Osteocyte (in vitro differentiated cells): ENCODE data around the gene HADH. TPM values are rescaled to one million over a fixed set of nuclear protein-coding genes. Genes with fewer than 3 reads are reported as not detected.

ENCODE experiments used
- DNase-seq: peaks from one replicate; pipeline ENCODE4 v3.0.0; 2021; ENCODE audit warnings: mixed read lengths; ENCODE audit not compliant: unreplicated experiment; ENCODE audit errors: extremely low spot score
- H3K27ac Mint-ChIP-seq: one replicate; pipeline ENCODE4 v1.8.0; 2021; ENCODE audit warnings: mild to moderate bottlenecking, mixed read lengths; ENCODE audit not compliant: unreplicated experiment
- H3K27me3 Mint-ChIP-seq: one replicate; pipeline ENCODE4 v1.8.0; 2021; ENCODE audit warnings: mixed read lengths; ENCODE audit not compliant: unreplicated experiment
- H3K36me3 Mint-ChIP-seq: one replicate; pipeline ENCODE4 v1.8.0; 2021; ENCODE audit warnings: mixed read lengths; ENCODE audit not compliant: unreplicated experiment
- H3K4me1 Mint-ChIP-seq: one replicate; pipeline ENCODE4 v1.8.0; 2021; ENCODE audit warnings: mixed read lengths; ENCODE audit not compliant: unreplicated experiment
- H3K4me3 Mint-ChIP-seq: one replicate; pipeline ENCODE4 v1.8.0; 2021; ENCODE audit warnings: mild to moderate bottlenecking, moderate library complexity, mixed read lengths; ENCODE audit not compliant: unreplicated experiment
- H3K9me3 Mint-ChIP-seq: one replicate; pipeline ENCODE4 v1.8.0; 2021; ENCODE audit warnings: mixed read lengths; ENCODE audit not compliant: unreplicated experiment
- total RNA-seq: library from RNA; stranded (reverse); gene quantifications from 2 replicates; pipeline ENCODE4 v1.2.1, GENCODE V29; 2021
- TF ChIP-seq, protein P1 (sequence below): fragments of 200-600 bp; sonication (generic); IDR thresholded peaks from 2 replicates; pipeline ENCODE4 v1.5.0; 2021; ENCODE audit warnings: antibody characterized with exemption, mild to moderate bottlenecking, moderate library complexity

The HADH gene
- total RNA-seq, 1 donor from 2014 or later: 29.8 TPM

DNA sequence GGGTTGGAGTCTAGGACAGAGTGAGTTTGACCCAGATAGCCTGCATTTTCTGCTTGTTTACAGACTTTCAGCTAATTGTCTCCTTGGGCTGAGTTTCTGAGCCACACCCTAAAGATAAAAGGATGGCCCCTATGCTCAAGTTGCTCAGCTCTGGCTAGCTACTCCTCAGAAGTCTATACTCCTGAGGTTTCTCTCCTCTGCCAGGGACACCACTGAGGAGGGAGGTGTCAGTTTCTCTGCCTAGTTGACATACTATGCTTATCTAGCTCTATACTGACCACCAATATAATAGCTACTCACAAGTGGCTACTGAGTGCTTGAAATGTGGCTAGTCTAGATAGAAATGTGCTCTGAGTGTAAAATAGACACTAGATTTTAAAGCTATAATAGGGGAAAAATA lies 23.6 kb downstream of the HADH start:
- DNase-seq: no peak
- Mint-ChIP-seq H3K9me3 (no peaks in the 10 kb centered on the region), H3K27ac (no peak overlapping the region), H3K36me3 (peaks cover 13% of the 10 kb centered on the region), H3K4me3 (no peak overlapping the region), H3K4me1 (peaks cover 11% of the 10 kb centered on the region), H3K27me3 (no peaks in the 10 kb centered on the region)
- TF ChIP-seq, protein P1, sequence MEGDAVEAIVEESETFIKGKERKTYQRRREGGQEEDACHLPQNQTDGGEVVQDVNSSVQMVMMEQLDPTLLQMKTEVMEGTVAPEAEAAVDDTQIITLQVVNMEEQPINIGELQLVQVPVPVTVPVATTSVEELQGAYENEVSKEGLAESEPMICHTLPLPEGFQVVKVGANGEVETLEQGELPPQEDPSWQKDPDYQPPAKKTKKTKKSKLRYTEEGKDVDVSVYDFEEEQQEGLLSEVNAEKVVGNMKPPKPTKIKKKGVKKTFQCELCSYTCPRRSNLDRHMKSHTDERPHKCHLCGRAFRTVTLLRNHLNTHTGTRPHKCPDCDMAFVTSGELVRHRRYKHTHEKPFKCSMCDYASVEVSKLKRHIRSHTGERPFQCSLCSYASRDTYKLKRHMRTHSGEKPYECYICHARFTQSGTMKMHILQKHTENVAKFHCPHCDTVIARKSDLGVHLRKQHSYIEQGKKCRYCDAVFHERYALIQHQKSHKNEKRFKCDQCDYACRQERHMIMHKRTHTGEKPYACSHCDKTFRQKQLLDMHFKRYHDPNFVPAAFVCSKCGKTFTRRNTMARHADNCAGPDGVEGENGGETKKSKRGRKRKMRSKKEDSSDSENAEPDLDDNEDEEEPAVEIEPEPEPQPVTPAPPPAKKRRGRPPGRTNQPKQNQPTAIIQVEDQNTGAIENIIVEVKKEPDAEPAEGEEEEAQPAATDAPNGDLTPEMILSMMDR: no peak

DNA sequence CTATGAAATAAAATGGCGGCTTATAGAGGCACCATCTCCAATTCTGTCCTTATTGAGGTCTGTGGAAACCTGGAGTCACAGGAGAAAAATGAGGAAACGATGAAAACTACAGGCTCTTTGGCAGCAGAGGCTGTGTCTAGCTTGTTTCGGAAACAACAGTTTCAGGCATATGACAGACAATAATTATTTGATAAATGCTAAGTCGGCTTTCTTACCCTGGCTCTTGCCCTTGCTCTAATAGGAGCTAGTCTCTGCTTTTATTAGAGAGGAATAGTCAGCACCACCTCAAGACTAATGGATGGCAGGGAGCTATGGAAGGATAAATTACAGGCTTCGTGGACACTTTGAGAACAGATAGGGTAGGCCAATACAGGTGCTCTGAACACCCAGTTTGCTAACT lies 24.3 kb downstream of the HADH start:
- Mint-ChIP-seq H3K27me3 (no peaks in the 10 kb centered on the region), H3K9me3 (no peaks in the 10 kb centered on the region), H3K27ac (no peak overlapping the region), H3K4me1 (peaks cover 11% of the 10 kb centered on the region), H3K36me3 (peaks cover 13% of the 10 kb centered on the region), H3K4me3 (no peak overlapping the region)
- DNase-seq: no peak
- TF ChIP-seq, protein P1: no peak

DNA sequence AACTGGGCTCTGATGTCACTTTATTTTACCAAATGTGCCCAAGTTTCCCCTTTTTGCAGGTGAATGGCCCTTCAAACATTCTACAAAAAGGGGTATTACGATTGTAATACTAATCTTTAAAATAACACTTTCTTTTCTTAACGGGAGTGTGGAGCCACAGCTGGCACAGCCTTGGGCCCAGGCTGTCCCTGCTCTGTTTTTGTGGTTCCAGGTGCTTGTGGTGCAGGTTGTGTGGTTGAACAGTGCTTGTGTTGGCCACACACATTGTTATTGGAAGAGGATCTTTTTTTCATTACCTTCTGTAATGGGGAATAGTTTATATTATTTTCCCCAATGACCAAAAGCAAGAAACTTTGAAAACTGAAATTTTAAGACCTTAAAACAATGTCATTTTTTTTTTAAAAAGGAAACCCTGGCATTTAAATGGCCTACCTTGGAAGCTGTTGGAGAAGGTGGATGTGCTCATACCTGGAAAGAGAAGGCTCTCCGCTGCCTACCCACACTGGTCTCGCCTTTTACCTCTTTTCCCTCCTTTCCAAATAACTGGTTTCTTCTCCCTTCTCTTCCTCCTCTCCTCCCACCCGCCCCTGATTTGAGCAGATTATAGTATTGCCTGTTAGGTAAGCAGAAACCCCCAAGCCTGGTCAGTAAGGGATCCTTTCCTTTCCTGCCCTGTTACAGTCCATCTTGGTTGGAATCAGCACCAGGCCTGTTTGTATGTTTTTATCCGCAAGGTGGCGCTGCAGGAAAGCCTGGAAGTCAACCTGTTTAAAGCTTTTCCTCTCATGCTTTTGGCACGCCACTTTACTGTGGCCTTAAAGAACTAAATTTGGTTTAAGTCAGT lies 28.6 kb downstream of the HADH start:
- H3K4me1 Mint-ChIP-seq: no peaks in the 10 kb centered on the region
- peaks cover 20% of the 10 kb centered on the region for H3K36me3 Mint-ChIP-seq
- H3K4me3 Mint-ChIP-seq: no peak overlapping the region
- H3K9me3 Mint-ChIP-seq: no peaks in the 10 kb centered on the region
- DNase-seq: peak; percentile 92
- no peak overlapping the region for H3K27ac Mint-ChIP-seq
- TF ChIP-seq, protein P1: peak; percentile 89
- H3K27me3 Mint-ChIP-seq: no peaks in the 10 kb centered on the region

DNA sequence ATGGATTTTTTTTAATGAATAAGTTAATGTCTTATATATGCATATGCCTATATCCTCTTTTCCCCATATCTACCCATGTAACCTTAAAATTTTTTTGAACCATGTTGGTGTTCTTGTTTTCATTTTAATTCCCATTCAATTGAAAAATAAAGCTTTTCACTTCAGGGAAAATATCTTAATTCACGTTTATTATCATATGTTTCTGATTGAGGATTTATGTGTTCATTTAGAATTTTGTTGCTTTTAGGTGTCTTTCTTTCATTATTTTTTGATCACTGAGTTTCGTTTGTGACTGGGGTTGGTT lies 29.1 kb downstream of the HADH start:
- H3K27me3 Mint-ChIP-seq: no peaks in the 10 kb centered on the region
- H3K36me3 Mint-ChIP-seq: peaks cover 22% of the 10 kb centered on the region
- H3K4me1 Mint-ChIP-seq: no peaks in the 10 kb centered on the region
- no peak for DNase-seq
- H3K27ac Mint-ChIP-seq: no peak overlapping the region
- H3K4me3 Mint-ChIP-seq: no peak overlapping the region
- no peaks in the 10 kb centered on the region for H3K9me3 Mint-ChIP-seq
- TF ChIP-seq, protein P1: no peak

DNA sequence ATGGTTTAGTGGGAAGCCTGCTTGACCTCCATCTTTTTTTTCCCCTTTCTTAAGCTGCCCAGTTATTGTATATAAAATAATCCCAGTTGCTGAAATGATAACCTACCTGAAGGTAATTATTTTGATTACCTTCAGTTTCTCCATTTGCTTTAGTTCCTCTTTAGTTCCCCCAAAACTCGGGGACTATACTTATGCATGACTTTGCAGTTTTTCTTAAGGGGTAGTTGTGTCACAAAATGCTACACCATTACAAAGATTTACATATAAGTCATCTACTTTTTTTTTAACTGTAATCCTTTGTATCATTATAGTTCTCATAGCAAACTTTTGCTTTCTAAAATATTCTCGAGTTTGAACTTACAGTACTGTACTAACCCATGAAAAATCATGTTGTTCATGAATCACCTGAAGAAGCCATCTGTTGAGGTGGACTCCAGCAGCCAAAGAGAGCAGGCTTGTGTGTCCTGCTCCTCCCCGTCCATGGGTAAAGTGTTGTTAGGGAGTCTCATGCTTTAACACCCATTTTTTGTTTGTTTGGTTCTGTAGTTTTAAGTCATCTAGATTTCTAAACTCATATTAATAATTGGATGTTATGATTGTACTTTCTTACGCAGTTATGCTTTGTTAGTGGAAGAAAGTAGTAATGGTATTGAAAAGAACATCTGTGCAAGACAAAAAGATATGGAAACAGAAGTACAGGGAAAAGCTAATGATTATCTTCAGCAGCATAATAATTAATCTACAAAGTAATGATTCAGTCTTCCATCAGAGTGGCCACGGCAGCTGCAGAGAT lies 34.6 kb downstream of the HADH start:
- H3K27me3 Mint-ChIP-seq: no peaks in the 10 kb centered on the region
- H3K36me3 Mint-ChIP-seq: peaks cover 30% of the 10 kb centered on the region
- H3K4me1 Mint-ChIP-seq: no peaks in the 10 kb centered on the region
- DNase-seq: no peak
- no peaks in the 10 kb centered on the region for H3K9me3 Mint-ChIP-seq
- TF ChIP-seq, protein P1: no peak
- no peak overlapping the region for H3K4me3 Mint-ChIP-seq
- H3K27ac Mint-ChIP-seq: no peak overlapping the region
